Thyroid gland (tissue), 4 donors: ENCODE measurements around the gene RNF186. TPM values are rescaled to one million over a fixed set of nuclear protein-coding genes. Genes with fewer than 3 reads are reported as not detected.

Source experiments
- DNase-seq, 2 donors: peaks; one replicate each; pipeline ENCODE4 v3.0.0-alpha.2; 2019
- H3K27ac ChIP-seq, 3 donors: fragments of 200-600 bp; sonication (generic); 1 replicate in 2 of 3; 2 replicates in 1 of 3; pipeline ENCODE4 v1.5.1; 2016 to 2019; ENCODE audit warnings: mild to moderate bottlenecking in 1 of 3, moderate library complexity in 1 of 3
- H3K27me3 ChIP-seq: fragments of 200-600 bp; sonication (generic); one replicate; pipeline ENCODE4 v1.5.1; 2019
- H3K36me3 ChIP-seq, 2 donors: fragments of 200-600 bp; sonication (generic); one replicate each; pipeline ENCODE4 v1.5.1; 2016 to 2019
- H3K4me1 ChIP-seq, 2 donors: fragments of 200-600 bp; sonication (generic); one replicate each; pipeline ENCODE4 v1.5.1; 2017 to 2019
- H3K4me3 ChIP-seq, 3 donors: fragments of 200-600 bp; sonication (generic); replicated peaks in 1 of 3; 1 replicate in 2 of 3; 2 replicates in 1 of 3; pipeline ENCODE4 v1.5.1; 2016; ENCODE audit warnings: mild to moderate bottlenecking in 1 of 3
- H3K9me3 ChIP-seq: fragments of 200-600 bp; sonication (generic); one replicate; pipeline ENCODE4 v1.5.1; 2017
- POLR2A ChIP-seq, 2 donors: fragments of 450-650 bp; IDR thresholded peaks; one replicate each; pipeline ENCODE4 v1.6.1; 2017; ENCODE audit warnings: antibody characterized with exemption in 2 of 2, mild to moderate bottlenecking in 2 of 2, moderate library complexity in 1 of 2
- WGBS, 2 donors: methylation state at CpG; one replicate each; pipeline ENCODE4 v1.1.5; 2017; 5-methylcytosine and 5-hydroxymethylcytosine counted together
- intact Hi-C: fragments of 100-400 bp; cut with DNase I; formaldehyde crosslinking; loops from one replicate; pipeline ENCODE4 v1.15.1; 2023
- total RNA-seq, 4 donors: library from RNA; depleted of rRNA; stranded (reverse); fragments of >200 nt; gene quantifications; one replicate each; pipeline ENCODE4 v1.2.3, GENCODE V29; 2016
- TF ChIP-seq, protein P1 (sequence below), 6 experiments: fragments of 200-600 bp in 3 of 6; fragments of 450-650 bp in 3 of 6; sonication (generic) in 3 of 6; IDR thresholded peaks; one replicate each; pipeline ENCODE4 v1.5.1; 2016 to 2019; ENCODE audit warnings: antibody characterized with exemption in 6 of 6, mild to moderate bottlenecking in 2 of 6, inconsistent platforms in 1 of 6, moderate library complexity in 1 of 6

Gene RNF186, protein sequence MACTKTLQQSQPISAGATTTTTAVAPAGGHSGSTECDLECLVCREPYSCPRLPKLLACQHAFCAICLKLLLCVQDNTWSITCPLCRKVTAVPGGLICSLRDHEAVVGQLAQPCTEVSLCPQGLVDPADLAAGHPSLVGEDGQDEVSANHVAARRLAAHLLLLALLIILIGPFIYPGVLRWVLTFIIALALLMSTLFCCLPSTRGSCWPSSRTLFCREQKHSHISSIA
- total RNA-seq: not detected

DNA sequence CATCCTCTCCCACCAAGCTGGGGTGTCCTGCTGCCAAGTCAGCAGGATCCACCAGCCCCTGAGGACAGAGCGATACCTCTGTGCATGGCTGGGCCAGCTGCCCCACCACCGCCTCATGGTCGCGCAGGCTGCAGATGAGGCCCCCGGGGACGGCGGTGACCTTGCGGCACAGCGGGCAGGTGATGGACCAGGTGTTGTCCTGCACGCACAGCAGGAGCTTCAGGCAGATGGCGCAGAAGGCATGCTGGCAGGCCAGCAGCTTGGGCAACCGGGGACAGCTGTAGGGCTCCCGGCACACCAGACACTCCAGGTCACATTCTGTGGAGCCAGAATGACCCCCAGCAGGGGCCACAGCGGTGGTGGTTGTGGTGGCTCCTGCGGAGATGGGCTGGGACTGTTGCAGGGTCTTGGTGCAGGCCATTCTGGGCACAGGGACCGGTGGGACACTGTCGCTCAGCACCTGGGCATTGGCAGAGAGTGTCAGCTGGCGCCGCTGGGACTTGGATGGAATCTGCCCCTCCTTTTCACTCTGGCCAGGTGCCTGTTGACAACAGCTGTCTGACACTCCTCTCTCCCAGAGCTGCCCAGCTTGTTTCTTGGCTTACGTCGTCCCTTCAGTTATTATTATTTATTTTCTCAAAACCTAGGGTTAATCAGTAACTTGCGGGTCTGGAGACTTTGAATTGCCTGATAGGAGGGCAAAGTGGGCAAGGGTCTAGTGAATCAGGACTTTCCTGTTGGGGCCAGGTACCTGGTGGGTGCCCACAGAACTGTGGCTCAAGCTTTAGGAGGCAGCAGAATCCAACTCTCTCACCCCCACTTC lies at the start of gene RNF186:
Gene RNF186 (minus strand): TSS at position 603 of the 823 bp plus-strand sequence. CDS start 182 bp downstream, at position 421.
- no peaks in the 10 kb centered on the region for H3K36me3 ChIP-seq
- H3K4me1 ChIP-seq: peaks cover 4 to 29% of the 10 kb centered on the region in 2 donors
- H3K4me3 ChIP-seq: no peak within 1 kb of the TSS
- intact Hi-C loops: no loop called here
- no peak for TF ChIP-seq POLR2A (IDR thresholded peaks at IDR 0.05)
- TF ChIP-seq, protein P1, sequence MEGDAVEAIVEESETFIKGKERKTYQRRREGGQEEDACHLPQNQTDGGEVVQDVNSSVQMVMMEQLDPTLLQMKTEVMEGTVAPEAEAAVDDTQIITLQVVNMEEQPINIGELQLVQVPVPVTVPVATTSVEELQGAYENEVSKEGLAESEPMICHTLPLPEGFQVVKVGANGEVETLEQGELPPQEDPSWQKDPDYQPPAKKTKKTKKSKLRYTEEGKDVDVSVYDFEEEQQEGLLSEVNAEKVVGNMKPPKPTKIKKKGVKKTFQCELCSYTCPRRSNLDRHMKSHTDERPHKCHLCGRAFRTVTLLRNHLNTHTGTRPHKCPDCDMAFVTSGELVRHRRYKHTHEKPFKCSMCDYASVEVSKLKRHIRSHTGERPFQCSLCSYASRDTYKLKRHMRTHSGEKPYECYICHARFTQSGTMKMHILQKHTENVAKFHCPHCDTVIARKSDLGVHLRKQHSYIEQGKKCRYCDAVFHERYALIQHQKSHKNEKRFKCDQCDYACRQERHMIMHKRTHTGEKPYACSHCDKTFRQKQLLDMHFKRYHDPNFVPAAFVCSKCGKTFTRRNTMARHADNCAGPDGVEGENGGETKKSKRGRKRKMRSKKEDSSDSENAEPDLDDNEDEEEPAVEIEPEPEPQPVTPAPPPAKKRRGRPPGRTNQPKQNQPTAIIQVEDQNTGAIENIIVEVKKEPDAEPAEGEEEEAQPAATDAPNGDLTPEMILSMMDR (IDR thresholded peaks at IDR 0.05): no peak
- 68 to 86% methylated on average over 13 to 18 of the region's 22 CpGs for WGBS, 2 donors
- H3K27me3 ChIP-seq: no peaks in the 10 kb centered on the region
- DNase-seq: peak; percentile 67 to 83
- peak within 1 kb of the TSS; percentile 31 to 61 (median 33) for H3K27ac ChIP-seq
- H3K9me3 ChIP-seq: no peaks in the 10 kb centered on the region

- DNase-seq: no peak
- intact Hi-C loops: no loop called here
- 90 to 96% methylated on average over 1 of the region's 1 CpG for WGBS, 2 donors
- Histone ChIP-seq H3K36me3 (no peaks in the 10 kb centered on the region), H3K27me3 (no peaks in the 10 kb centered on the region), H3K4me1 (no peaks in the 10 kb centered on the region), H3K4me3 (no peak overlapping the region), H3K27ac (no peak overlapping the region), H3K9me3 (no peaks in the 10 kb centered on the region)
- TF ChIP-seq, protein P1 (IDR thresholded peaks at IDR 0.05): no peak
- no peak for TF ChIP-seq POLR2A (IDR thresholded peaks at IDR 0.05)
Measured at GRCh38 chr1:19864570-19865160, 49.6 kb upstream of the RNF186 start.

- intact Hi-C loops: no loop called here
Measured at GRCh38 chr1:19862944-19863343, 47.9 kb upstream of the RNF186 start.

GRCh38 chr1:19861842-19862530 lies 46.9 kb upstream of the RNF186 start:
- Histone ChIP-seq H3K4me3 (no peak overlapping the region), H3K4me1 (no peaks in the 10 kb centered on the region), H3K36me3 (no peaks in the 10 kb centered on the region), H3K27me3 (no peaks in the 10 kb centered on the region), H3K27ac (no peak overlapping the region), H3K9me3 (no peaks in the 10 kb centered on the region)
- intact Hi-C loops: no loop called here
- no peak for DNase-seq
- TF ChIP-seq POLR2A (IDR thresholded peaks at IDR 0.05): no peak
- TF ChIP-seq, protein P1 (IDR thresholded peaks at IDR 0.05): no peak
- WGBS, 2 donors: 83 to 92% methylated on average over 1 of the region's 1 CpG

More at GRCh38 chr1:19862944-19863343, 47.9 kb upstream of the RNF186 start:
- H3K27me3 ChIP-seq: no peaks in the 10 kb centered on the region
- DNase-seq: no peak
- no peak overlapping the region for H3K27ac ChIP-seq
- H3K4me3 ChIP-seq: no peak overlapping the region
- no peaks in the 10 kb centered on the region for H3K36me3 ChIP-seq
- no peak for TF ChIP-seq POLR2A (IDR thresholded peaks at IDR 0.05)
- TF ChIP-seq, protein P1 (IDR thresholded peaks at IDR 0.05): no peak
- no peaks in the 10 kb centered on the region for H3K9me3 ChIP-seq
- H3K4me1 ChIP-seq: no peaks in the 10 kb centered on the region
- WGBS, 2 donors: 86 to 87% methylated on average over 3 of the region's 3 CpGs
